ENCODE measurements around the gene WNT2. TPM values are rescaled to one million over a fixed set of nuclear protein-coding genes. Genes with fewer than 3 reads are reported as not detected.

WNT2 gene
- total RNA-seq, 1 donor = under 0.01 TPM

DNA sequence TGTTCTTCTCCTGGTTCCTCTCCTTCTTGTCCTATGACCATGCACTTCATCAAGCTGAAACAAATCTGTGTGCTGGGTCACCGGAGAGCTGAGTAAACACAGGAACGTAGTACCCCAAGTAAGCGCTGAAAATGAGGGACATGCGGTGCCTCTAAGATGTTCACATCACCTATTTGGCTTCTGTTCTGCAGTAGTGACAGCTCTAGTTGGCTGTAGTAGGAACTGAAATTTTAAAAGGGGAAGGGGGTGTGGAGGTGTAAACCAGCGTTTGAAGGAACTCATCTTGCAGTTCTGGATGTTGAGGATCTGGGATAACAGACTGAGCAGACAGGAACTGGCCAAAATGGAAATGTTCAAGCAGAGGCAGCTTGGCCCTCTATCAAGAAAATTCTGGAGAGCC is 85.2 kb downstream of the WNT2 start:
- Histone ChIP-seq H3K27me3 (ENCODE audit: insufficient read depth, low read length) (peaks cover 3% of the 10 kb centered on the region), H3K79me2 (ENCODE audit: insufficient read depth, low read length) (no peaks in the 10 kb centered on the region)
- TF ChIP-seq, protein P1, sequence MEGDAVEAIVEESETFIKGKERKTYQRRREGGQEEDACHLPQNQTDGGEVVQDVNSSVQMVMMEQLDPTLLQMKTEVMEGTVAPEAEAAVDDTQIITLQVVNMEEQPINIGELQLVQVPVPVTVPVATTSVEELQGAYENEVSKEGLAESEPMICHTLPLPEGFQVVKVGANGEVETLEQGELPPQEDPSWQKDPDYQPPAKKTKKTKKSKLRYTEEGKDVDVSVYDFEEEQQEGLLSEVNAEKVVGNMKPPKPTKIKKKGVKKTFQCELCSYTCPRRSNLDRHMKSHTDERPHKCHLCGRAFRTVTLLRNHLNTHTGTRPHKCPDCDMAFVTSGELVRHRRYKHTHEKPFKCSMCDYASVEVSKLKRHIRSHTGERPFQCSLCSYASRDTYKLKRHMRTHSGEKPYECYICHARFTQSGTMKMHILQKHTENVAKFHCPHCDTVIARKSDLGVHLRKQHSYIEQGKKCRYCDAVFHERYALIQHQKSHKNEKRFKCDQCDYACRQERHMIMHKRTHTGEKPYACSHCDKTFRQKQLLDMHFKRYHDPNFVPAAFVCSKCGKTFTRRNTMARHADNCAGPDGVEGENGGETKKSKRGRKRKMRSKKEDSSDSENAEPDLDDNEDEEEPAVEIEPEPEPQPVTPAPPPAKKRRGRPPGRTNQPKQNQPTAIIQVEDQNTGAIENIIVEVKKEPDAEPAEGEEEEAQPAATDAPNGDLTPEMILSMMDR (IDR thresholded peaks at IDR 0.05; ENCODE audit: extremely low read depth, low read depth, low read length) = no peak

DNA sequence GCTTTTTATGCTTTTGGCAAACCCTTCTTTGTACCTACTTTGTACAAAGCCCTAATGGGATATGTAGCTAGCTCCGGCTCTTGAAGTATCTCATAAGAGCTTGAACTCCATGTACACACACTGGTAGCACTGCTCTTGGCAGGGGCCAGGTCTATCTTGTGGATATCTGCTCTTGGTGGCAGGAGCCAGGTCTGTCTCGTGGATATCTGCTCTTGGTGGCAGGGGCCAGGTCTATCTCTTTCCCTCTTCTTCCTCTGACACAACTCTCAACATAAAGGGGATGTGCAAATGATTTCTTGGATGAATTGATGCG is 91.9 kb downstream of the WNT2 start:
- H3K4me3 ChIP-seq (ENCODE audit: insufficient read depth, low read length) = no peak overlapping the region
- H3K27me3 ChIP-seq (ENCODE audit: insufficient read depth, low read length) = no peaks in the 10 kb centered on the region
- H3K36me3 ChIP-seq (ENCODE audit: insufficient read depth, low read length) = no peaks in the 10 kb centered on the region
- H3K4me1 ChIP-seq (ENCODE audit: insufficient read depth, low read length) = peaks cover 18% of the 10 kb centered on the region
- H4K20me1 ChIP-seq (ENCODE audit: insufficient read depth, low read length) = no peaks in the 10 kb centered on the region
- H3K79me2 ChIP-seq (ENCODE audit: insufficient read depth, low read length) = no peaks in the 10 kb centered on the region
- no peak overlapping the region for H3K4me2 ChIP-seq (ENCODE audit: insufficient read depth, low read length)
- peak overlapping the region; percentile 69 for H3K27ac ChIP-seq (ENCODE audit: low read depth, low read length)
- DNase-seq (ENCODE audit: insufficient read length, low spot score, missing footprints) = no peak
- no peaks in the 10 kb centered on the region for H3K9me3 ChIP-seq (ENCODE audit: low read depth, low read length)
- TF ChIP-seq, protein P1 (IDR thresholded peaks at IDR 0.05; ENCODE audit: extremely low read depth, low read depth, low read length) = no peak
- H2AFZ ChIP-seq (ENCODE audit: low read length) = no peak overlapping the region

More for the DNA sequence above, 85.2 kb downstream of the WNT2 start:
- Histone ChIP-seq H3K4me3 (ENCODE audit: insufficient read depth, low read length) (no peak overlapping the region), H3K27ac (ENCODE audit: low read depth, low read length) (no peak overlapping the region), H4K20me1 (ENCODE audit: insufficient read depth, low read length) (no peaks in the 10 kb centered on the region), H3K4me1 (ENCODE audit: insufficient read depth, low read length) (no peaks in the 10 kb centered on the region), H3K4me2 (ENCODE audit: insufficient read depth, low read length) (no peak overlapping the region), H3K36me3 (ENCODE audit: insufficient read depth, low read length) (no peaks in the 10 kb centered on the region), H2AFZ (ENCODE audit: low read length) (no peak overlapping the region), H3K9me3 (ENCODE audit: low read depth, low read length) (no peaks in the 10 kb centered on the region)
- no peak for DNase-seq (ENCODE audit: insufficient read length, low spot score, missing footprints)

DNA sequence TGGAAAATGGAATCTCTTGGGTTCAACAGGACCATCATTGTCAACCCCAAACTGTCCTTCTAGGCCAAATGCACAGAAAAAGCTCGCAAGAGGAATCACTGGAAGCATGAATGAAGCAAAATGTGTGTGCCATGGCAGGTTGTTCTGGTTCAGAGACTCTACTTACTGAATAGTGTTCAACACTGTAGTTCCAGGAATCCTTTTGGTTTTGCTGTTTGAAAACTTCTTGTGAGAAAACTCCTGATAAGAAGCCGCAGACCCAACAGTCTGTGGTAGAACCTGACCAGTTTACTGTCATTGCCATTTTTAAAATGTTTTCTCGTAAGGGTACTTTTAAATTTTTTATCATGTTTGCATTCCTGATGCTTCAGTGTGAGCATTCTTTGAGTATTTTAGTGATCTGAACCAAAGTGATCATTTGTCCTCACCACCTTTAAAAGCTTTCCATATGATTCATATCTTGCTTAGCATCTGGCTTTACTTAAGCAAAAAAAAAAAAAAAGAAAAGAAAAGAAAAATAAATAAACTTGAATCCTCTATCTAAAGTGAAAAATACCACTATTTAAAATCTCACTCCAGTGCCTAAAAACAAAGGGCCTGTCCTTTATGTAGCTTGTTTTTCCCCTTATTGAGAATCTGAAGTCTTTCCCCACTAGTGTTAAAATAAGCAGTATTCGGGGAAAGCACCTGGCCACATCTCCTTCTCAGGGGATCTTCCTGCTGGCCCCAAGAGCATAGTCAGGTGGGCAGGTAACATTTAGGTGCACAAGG is 92.4 kb downstream of the WNT2 start:
- Histone ChIP-seq H3K79me2 (ENCODE audit: insufficient read depth, low read length) (no peaks in the 10 kb centered on the region), H2AFZ (ENCODE audit: low read length) (no peak overlapping the region), H3K9me3 (ENCODE audit: low read depth, low read length) (no peaks in the 10 kb centered on the region), H3K4me1 (ENCODE audit: insufficient read depth, low read length) (peaks cover 18% of the 10 kb centered on the region), H3K36me3 (ENCODE audit: insufficient read depth, low read length) (no peaks in the 10 kb centered on the region), H3K4me3 (ENCODE audit: insufficient read depth, low read length) (no peak overlapping the region), H3K4me2 (ENCODE audit: insufficient read depth, low read length) (no peak overlapping the region), H4K20me1 (ENCODE audit: insufficient read depth, low read length) (no peaks in the 10 kb centered on the region), H3K27ac (ENCODE audit: low read depth, low read length) (peak overlapping the region; percentile 84), H3K27me3 (ENCODE audit: insufficient read depth, low read length) (no peaks in the 10 kb centered on the region)
- no peak for DNase-seq (ENCODE audit: insufficient read length, low spot score, missing footprints)
- TF ChIP-seq, protein P1 (IDR thresholded peaks at IDR 0.05; ENCODE audit: extremely low read depth, low read depth, low read length) = no peak

DNA sequence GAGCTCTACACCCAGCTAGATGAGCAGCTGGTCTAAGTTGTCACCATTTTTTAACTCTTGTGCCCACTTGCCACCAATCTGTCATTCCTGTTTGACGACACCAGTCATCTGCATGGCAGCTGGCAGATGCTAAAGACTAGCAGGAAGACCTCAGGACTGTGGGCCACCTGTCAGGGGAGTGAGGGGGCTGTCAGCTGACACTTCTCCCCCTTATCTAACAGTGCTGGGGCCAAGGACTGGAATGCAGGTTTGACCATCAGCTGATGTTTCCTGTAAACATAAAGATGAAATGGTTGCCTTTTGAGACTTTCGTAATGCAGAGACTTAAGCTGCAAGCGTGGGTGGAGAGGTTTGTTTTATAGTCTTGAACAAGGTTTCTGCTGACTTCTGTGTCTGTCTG is 93.5 kb downstream of the WNT2 start:
- Histone ChIP-seq H3K36me3 (ENCODE audit: insufficient read depth, low read length) (no peaks in the 10 kb centered on the region), H3K27ac (ENCODE audit: low read depth, low read length) (no peak overlapping the region), H3K79me2 (ENCODE audit: insufficient read depth, low read length) (no peaks in the 10 kb centered on the region), H3K27me3 (ENCODE audit: insufficient read depth, low read length) (no peaks in the 10 kb centered on the region), H3K4me2 (ENCODE audit: insufficient read depth, low read length) (no peak overlapping the region), H4K20me1 (ENCODE audit: insufficient read depth, low read length) (no peaks in the 10 kb centered on the region), H3K4me3 (ENCODE audit: insufficient read depth, low read length) (no peak overlapping the region), H2AFZ (ENCODE audit: low read length) (no peak overlapping the region), H3K4me1 (ENCODE audit: insufficient read depth, low read length) (peaks cover 18% of the 10 kb centered on the region), H3K9me3 (ENCODE audit: low read depth, low read length) (no peaks in the 10 kb centered on the region)
- TF ChIP-seq, protein P1 (IDR thresholded peaks at IDR 0.05; ENCODE audit: extremely low read depth, low read depth, low read length) = no peak
- no peak for DNase-seq (ENCODE audit: insufficient read length, low spot score, missing footprints)
